Liver (tissue), 9 donors: ENCODE measurements around the gene EBP. TPM values are rescaled to one million over a fixed set of nuclear protein-coding genes. Genes with fewer than 3 reads are reported as not detected.
"Not testable (repeated sequence)": the region's sequence is repeated elsewhere in the genome, so short reads cannot be mapped to it uniquely, and the experiment has no call there.

Experiments
- DNase-seq: peaks from one replicate; pipeline ENCODE4 v3.0.0-alpha.2; 2017; ENCODE audit warnings: low spot score
- H3K27ac ChIP-seq, 2 donors: one replicate each; pipeline ENCODE4 v1.7.0; 2013; ENCODE audit warnings: inconsistent platforms in 2 of 2, low read length in 2 of 2, control low read depth in 1 of 2, low read depth in 1 of 2, mild to moderate bottlenecking in 1 of 2
- H3K27me3 ChIP-seq, 4 donors: one replicate each; pipeline versions ENCODE4 v1.6.1 to v1.7.0; 2013; ENCODE audit warnings: low read length in 3 of 4, inconsistent platforms in 1 of 4, mild to moderate bottlenecking in 1 of 4, moderate library complexity in 1 of 4; ENCODE audit not compliant: control insufficient read depth in 4 of 4, insufficient read depth in 4 of 4
- H3K36me3 ChIP-seq, 4 donors: one replicate each; pipeline versions ENCODE4 v1.6.1 to v1.7.0; 2013; ENCODE audit warnings: low read length in 3 of 4, mild to moderate bottlenecking in 3 of 4, low read depth in 1 of 4, moderate library complexity in 1 of 4; ENCODE audit not compliant: control insufficient read depth in 4 of 4, insufficient read depth in 3 of 4
- H3K4me1 ChIP-seq, 4 donors: one replicate each; pipeline versions ENCODE4 v1.6.1 to v1.7.0; 2013; ENCODE audit warnings: low read length in 3 of 4, mild to moderate bottlenecking in 3 of 4, moderate library complexity in 1 of 4; ENCODE audit not compliant: control insufficient read depth in 4 of 4, insufficient read depth in 4 of 4
- H3K4me3 ChIP-seq, 3 donors: one replicate each; pipeline versions ENCODE4 v1.6.1 to v1.7.0; 2013; ENCODE audit warnings: low read length in 3 of 3, control low read depth in 1 of 3, low read depth in 1 of 3, mild to moderate bottlenecking in 1 of 3
- H3K9ac ChIP-seq, 2 donors: one replicate each; pipeline ENCODE4 v1.7.0; 2013; ENCODE audit warnings: low read length in 2 of 2, mild to moderate bottlenecking in 2 of 2, moderate library complexity in 2 of 2, control low read depth in 1 of 2, low read depth in 1 of 2
- H3K9me3 ChIP-seq, 4 donors: one replicate each; pipeline versions ENCODE4 v1.6.1 to v1.7.0; 2013; ENCODE audit warnings: low read length in 3 of 4; ENCODE audit not compliant: control insufficient read depth in 4 of 4
- EGR1 ChIP-seq, 2 donors: IDR thresholded peaks; 2 replicates each; pipeline ENCODE4 v1.6.1; 2016 to 2018; ENCODE audit warnings: antibody characterized with exemption in 2 of 2, low read depth in 2 of 2
- FOXA1 ChIP-seq: IDR thresholded peaks from 2 replicates; pipeline ENCODE4 v1.6.1; 2016; ENCODE audit warnings: antibody characterized with exemption
- FOXA2 ChIP-seq: IDR thresholded peaks from 2 replicates; pipeline ENCODE4 v1.6.1; 2016; ENCODE audit warnings: antibody characterized with exemption
- GABPA ChIP-seq, 2 donors: IDR thresholded peaks in 1 of 2; conservative IDR thresholded peaks in 1 of 2; 2 replicates each; pipeline ENCODE4 v1.6.1; 2016; ENCODE audit warnings: antibody characterized with exemption in 2 of 2, mild to moderate bottlenecking in 1 of 2, moderate library complexity in 1 of 2
- HNF4A ChIP-seq, 2 donors: conservative IDR thresholded peaks; 2 replicates each; pipeline ENCODE4 v1.6.1; 2016; ENCODE audit warnings: antibody characterized with exemption in 2 of 2, mild to moderate bottlenecking in 2 of 2
- HNF4G ChIP-seq: IDR thresholded peaks from 2 replicates; pipeline ENCODE4 v1.6.1; 2016; ENCODE audit warnings: antibody characterized with exemption
- NR2F2 ChIP-seq: IDR thresholded peaks from 2 replicates; pipeline ENCODE4 v1.6.1; 2016; ENCODE audit warnings: antibody characterized with exemption
- RAD21 ChIP-seq, 2 donors: IDR thresholded peaks; 2 replicates each; pipeline ENCODE4 v1.6.1; 2016; ENCODE audit warnings: antibody characterized with exemption in 2 of 2, mild to moderate bottlenecking in 2 of 2
- RXRA ChIP-seq, 2 donors: IDR thresholded peaks; 2 replicates each; pipeline ENCODE4 v1.6.1; 2017 to 2018; ENCODE audit warnings: antibody characterized with exemption in 2 of 2, mild to moderate bottlenecking in 1 of 2
- SP1 ChIP-seq: IDR thresholded peaks from 2 replicates; pipeline ENCODE4 v1.6.1; 2018; ENCODE audit warnings: antibody characterized with exemption, mild to moderate bottlenecking
- YY1 ChIP-seq: IDR thresholded peaks from 2 replicates; pipeline ENCODE4 v1.6.1; 2016; ENCODE audit warnings: antibody characterized with exemption, mild to moderate bottlenecking
- WGBS: extraction: QIAGEN DNeasy Blood & Tissue Kit; methylation state at CpG from one replicate; pipeline ENCODE4 v1.1.7; 2013; 5-methylcytosine and 5-hydroxymethylcytosine counted together
- polyA plus RNA-seq, 2 donors: library from polyadenylated mRNA; stranded (reverse) in 1 of 2; unstranded in 1 of 2; fragments of 200-250 nt in 1 of 2; fragments of >200 nt in 1 of 2; fragmentation: Nextera tagmentation in 1 of 2; extraction: Ambion mirVana in 1 of 2; gene quantifications; one replicate each; pipeline versions ENCODE4 v1.2.1 to v1.2.3, GENCODE V29; 2013 to 2015
- total RNA-seq, 2 donors: library from RNA; depleted of rRNA; stranded (reverse); fragments of >200 nt; gene quantifications; one replicate each; pipeline ENCODE4 v1.2.3, GENCODE V29; 2014
- TF ChIP-seq, protein P1 (sequence below): IDR thresholded peaks from 2 replicates; pipeline ENCODE4 v1.6.1; 2016; ENCODE audit warnings: antibody characterized with exemption, mild to moderate bottlenecking
- TF ChIP-seq, protein P2 (sequence below): IDR thresholded peaks from 2 replicates; pipeline ENCODE4 v1.6.1; 2016; ENCODE audit warnings: antibody characterized with exemption
- TF ChIP-seq, protein P3 (sequence below): IDR thresholded peaks from 2 replicates; pipeline ENCODE4 v1.6.1; 2016; ENCODE audit warnings: antibody characterized with exemption
- TF ChIP-seq, protein P4 (sequence below): fragments of 150-350 bp; IDR thresholded peaks from 2 replicates; pipeline ENCODE4 v1.5.1; 2017; ENCODE audit warnings: improper control_type of control experiment, low read depth, low read length; ENCODE audit not compliant: missing input control
- donor health status: healthy.
- donor health status: healthy.
- donor health status: healthy.
- donor health status: healthy.
- donor health status: healthy.

Gene EBP
- total and polyA plus RNA-seq, 4 donors, result 304 to 474 (median 369) TPM

DNA sequence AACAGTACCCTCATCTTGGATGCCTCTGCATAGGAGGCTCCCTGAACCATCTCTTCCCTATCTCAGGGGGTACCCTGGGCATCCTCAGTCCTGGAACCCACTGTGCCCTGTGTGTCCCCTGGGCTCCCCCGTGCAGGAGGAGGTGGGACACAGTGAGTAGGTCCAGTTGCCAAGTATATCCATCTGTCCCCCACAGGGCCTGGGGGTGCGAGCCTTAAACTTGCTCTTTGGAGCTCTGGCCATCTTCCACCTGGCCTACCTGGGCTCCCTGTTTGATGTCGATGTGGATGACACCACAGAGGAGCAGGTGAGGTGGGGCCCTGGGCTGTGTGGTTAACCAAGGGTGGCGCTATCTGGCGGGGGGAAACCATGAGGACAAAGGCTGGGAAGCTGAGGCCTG lies 4.6 kb upstream of the EBP start:
- no peak overlapping the region for H3K4me3 ChIP-seq
- TF ChIP-seq FOXA2 (no peak), GABPA (IDR thresholded peaks at IDR 0.05 in 1 of 2, conservative IDR thresholded peaks at IDR 0.05 in 1 of 2) (no peak), EGR1 (IDR thresholded peaks at IDR 0.05; ENCODE audit: low read depth in 2 of 2) (no peak), NR2F2 (no peak), FOXA1 (no peak), YY1 (no peak), RAD21 (IDR thresholded peaks at IDR 0.05) (no peak), SP1 (no peak), RXRA (IDR thresholded peaks at IDR 0.05) (no peak)
- TF ChIP-seq, protein P1, sequence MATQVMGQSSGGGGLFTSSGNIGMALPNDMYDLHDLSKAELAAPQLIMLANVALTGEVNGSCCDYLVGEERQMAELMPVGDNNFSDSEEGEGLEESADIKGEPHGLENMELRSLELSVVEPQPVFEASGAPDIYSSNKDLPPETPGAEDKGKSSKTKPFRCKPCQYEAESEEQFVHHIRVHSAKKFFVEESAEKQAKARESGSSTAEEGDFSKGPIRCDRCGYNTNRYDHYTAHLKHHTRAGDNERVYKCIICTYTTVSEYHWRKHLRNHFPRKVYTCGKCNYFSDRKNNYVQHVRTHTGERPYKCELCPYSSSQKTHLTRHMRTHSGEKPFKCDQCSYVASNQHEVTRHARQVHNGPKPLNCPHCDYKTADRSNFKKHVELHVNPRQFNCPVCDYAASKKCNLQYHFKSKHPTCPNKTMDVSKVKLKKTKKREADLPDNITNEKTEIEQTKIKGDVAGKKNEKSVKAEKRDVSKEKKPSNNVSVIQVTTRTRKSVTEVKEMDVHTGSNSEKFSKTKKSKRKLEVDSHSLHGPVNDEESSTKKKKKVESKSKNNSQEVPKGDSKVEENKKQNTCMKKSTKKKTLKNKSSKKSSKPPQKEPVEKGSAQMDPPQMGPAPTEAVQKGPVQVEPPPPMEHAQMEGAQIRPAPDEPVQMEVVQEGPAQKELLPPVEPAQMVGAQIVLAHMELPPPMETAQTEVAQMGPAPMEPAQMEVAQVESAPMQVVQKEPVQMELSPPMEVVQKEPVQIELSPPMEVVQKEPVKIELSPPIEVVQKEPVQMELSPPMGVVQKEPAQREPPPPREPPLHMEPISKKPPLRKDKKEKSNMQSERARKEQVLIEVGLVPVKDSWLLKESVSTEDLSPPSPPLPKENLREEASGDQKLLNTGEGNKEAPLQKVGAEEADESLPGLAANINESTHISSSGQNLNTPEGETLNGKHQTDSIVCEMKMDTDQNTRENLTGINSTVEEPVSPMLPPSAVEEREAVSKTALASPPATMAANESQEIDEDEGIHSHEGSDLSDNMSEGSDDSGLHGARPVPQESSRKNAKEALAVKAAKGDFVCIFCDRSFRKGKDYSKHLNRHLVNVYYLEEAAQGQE, result no peak
- TF ChIP-seq, protein P2, sequence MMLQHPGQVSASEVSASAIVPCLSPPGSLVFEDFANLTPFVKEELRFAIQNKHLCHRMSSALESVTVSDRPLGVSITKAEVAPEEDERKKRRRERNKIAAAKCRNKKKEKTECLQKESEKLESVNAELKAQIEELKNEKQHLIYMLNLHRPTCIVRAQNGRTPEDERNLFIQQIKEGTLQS, result no peak
- TF ChIP-seq, protein P3, sequence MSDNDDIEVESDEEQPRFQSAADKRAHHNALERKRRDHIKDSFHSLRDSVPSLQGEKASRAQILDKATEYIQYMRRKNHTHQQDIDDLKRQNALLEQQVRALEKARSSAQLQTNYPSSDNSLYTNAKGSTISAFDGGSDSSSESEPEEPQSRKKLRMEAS, result no peak
- TF ChIP-seq, protein P4, sequence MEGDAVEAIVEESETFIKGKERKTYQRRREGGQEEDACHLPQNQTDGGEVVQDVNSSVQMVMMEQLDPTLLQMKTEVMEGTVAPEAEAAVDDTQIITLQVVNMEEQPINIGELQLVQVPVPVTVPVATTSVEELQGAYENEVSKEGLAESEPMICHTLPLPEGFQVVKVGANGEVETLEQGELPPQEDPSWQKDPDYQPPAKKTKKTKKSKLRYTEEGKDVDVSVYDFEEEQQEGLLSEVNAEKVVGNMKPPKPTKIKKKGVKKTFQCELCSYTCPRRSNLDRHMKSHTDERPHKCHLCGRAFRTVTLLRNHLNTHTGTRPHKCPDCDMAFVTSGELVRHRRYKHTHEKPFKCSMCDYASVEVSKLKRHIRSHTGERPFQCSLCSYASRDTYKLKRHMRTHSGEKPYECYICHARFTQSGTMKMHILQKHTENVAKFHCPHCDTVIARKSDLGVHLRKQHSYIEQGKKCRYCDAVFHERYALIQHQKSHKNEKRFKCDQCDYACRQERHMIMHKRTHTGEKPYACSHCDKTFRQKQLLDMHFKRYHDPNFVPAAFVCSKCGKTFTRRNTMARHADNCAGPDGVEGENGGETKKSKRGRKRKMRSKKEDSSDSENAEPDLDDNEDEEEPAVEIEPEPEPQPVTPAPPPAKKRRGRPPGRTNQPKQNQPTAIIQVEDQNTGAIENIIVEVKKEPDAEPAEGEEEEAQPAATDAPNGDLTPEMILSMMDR, result no peak
- no peaks in the 10 kb centered on the region for H3K27me3 ChIP-seq
- no peak overlapping the region for H3K27ac ChIP-seq
- H3K9ac ChIP-seq, result no peak overlapping the region
- peaks cover 0 to 2% (median 0%) of the 10 kb centered on the region in 4 donors for H3K36me3 ChIP-seq
- peaks cover 0 to 4% (median 3%) of the 10 kb centered on the region in 4 donors for H3K4me1 ChIP-seq
- DNase-seq, result no peak
- WGBS, result 95% methylated on average over 5 of the region's 5 CpGs
- no peaks in the 10 kb centered on the region for H3K9me3 ChIP-seq

DNA sequence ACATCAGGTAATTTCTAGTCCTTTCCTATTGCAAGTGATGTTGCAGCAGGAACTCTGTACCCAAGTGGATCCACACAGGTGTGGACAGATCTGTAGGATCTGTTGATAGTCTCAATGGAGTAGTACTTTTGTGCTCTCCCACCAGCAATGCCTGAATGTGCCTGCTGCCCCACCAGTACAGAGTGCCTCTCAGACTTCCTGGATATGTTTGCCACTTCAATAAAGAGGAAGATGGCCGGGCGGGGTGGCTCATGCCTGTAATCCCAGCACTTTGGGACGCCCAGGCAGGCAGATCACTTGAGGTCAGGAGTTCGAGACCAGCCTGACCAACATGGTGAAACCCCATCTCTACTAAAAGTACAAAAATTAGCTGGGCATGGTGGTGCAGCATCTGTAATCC lies 2.1 kb upstream of the EBP start:
- H3K9ac ChIP-seq, DNase-seq, H3K27ac ChIP-seq, H3K4me3 ChIP-seq, H3K4me1 ChIP-seq, H3K27me3 ChIP-seq, H3K36me3 ChIP-seq, H3K9me3 ChIP-seq: not testable (repeated sequence)
- 88% methylated on average over 4 of the region's 4 CpGs for WGBS

DNA sequence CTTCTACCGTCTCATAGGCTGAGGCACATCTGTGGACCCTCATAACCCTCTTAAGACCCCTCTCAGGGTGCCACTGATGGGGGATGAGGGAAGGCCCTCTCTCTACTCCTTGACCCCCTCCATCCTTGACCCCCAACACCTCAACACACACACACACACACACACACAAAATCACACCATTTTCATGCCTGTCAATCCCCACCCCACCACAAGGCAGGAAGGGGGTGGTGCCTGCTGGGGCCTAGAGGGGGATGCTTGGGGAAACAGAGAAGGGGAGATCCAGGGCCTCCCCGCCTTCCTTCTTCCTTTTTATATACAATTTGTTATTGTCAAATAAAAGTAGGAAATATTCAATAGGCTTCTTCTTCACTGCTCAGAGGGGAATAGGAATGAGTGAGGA lies 1.2 kb upstream of the EBP start:
- no peak for DNase-seq
- no peaks in the 10 kb centered on the region for H3K9me3 ChIP-seq
- no peaks in the 10 kb centered on the region for H3K27me3 ChIP-seq
- H3K36me3 ChIP-seq, result peaks cover 0 to 2% (median 0%) of the 10 kb centered on the region in 4 donors
- H3K9ac ChIP-seq, result no peak overlapping the region
- TF ChIP-seq SP1, result no peak
- TF ChIP-seq FOXA1, result no peak
- TF ChIP-seq HNF4A (conservative IDR thresholded peaks at IDR 0.05), result no peak
- no peak for TF ChIP-seq HNF4G
- no peak for TF ChIP-seq GABPA (IDR thresholded peaks at IDR 0.05 in 1 of 2, conservative IDR thresholded peaks at IDR 0.05 in 1 of 2)
- peaks cover 0 to 8% (median 5%) of the 10 kb centered on the region in 4 donors for H3K4me1 ChIP-seq
- 93% methylated on average over 2 of the region's 2 CpGs for WGBS
- no peak overlapping the region for H3K27ac ChIP-seq
- no peak overlapping the region for H3K4me3 ChIP-seq
